HL-60 (cell line): Measurements from ENCODE around the gene SLC35A1.

ENCODE experiments used
- DNase-seq, 2 experiments: peaks; one replicate each; pipeline ENCODE4 v3.0.0-alpha.2; 2010 to 2020; ENCODE audit warnings: low read depth in 1 of 2, low spot score in 1 of 2
- H3K27ac ChIP-seq: fragments of 250-450 bp; sonication (Bioruptor Pico); replicated peaks from 2 replicates; pipeline ENCODE4 v1.5.1; 2020; ENCODE audit warnings: mild to moderate bottlenecking, moderate library complexity
- H3K27me3 ChIP-seq: fragments of 250-450 bp; sonication (Bioruptor Pico); 2 replicates; pipeline ENCODE4 v1.5.1; 2021; ENCODE audit warnings: mild to moderate bottlenecking, moderate library complexity; ENCODE audit not compliant: insufficient read depth, poor library complexity, severe bottlenecking
- H3K4me3 ChIP-seq: replicated peaks from 2 replicates; pipeline ENCODE4 v1.5.1; 2011; ENCODE audit warnings: mild to moderate bottlenecking, control low read depth, low read length; ENCODE audit not compliant: insufficient read depth
- CTCF ChIP-seq: IDR thresholded peaks from one replicate; pipeline ENCODE4 v1.5.1; 2011; ENCODE audit warnings: low read length, control low read depth, inconsistent platforms; ENCODE audit not compliant: insufficient read depth
- GABPA ChIP-seq: IDR thresholded peaks from 2 replicates; pipeline ENCODE4 v1.6.1; 2012; ENCODE audit warnings: low read depth
- POLR2AphosphoS5 ChIP-seq: IDR thresholded peaks from 2 replicates; pipeline ENCODE4 v1.6.1; 2012; ENCODE audit warnings: low read depth
- REST ChIP-seq: IDR thresholded peaks from 2 replicates; pipeline ENCODE4 v1.6.1; 2012; ENCODE audit warnings: low read depth; ENCODE audit not compliant: insufficient replicate concordance
- SPI1 ChIP-seq: IDR thresholded peaks from 2 replicates; pipeline ENCODE4 v1.6.1; 2012; ENCODE audit warnings: low read depth, mild to moderate bottlenecking, borderline replicate concordance

The SLC35A1 gene

GRCh38 chr6:87518453-87518852 is 45.7 kb downstream of the SLC35A1 start:
- TF ChIP-seq POLR2AphosphoS5 (no peak), CTCF (no peak), REST (no peak), GABPA (no peak), SPI1 (no peak)
- Histone ChIP-seq H3K27me3 (no peaks in the 10 kb centered on the region), H3K27ac (no peak overlapping the region), H3K4me3 (no peak overlapping the region)
- no peak for DNase-seq

GRCh38 chr6:87522686-87523085 is 49.9 kb downstream of the SLC35A1 start:
- H3K27ac ChIP-seq, result no peak overlapping the region
- no peak for TF ChIP-seq GABPA
- no peak overlapping the region for H3K4me3 ChIP-seq
- no peak for DNase-seq
- no peaks in the 10 kb centered on the region for H3K27me3 ChIP-seq

GRCh38 chr6:87529221-87529620 is 56.4 kb downstream of the SLC35A1 start:
- Histone ChIP-seq H3K27me3 (no peaks in the 10 kb centered on the region), H3K4me3 (no peak overlapping the region), H3K27ac (no peak overlapping the region)
- no peak for DNase-seq
- TF ChIP-seq SPI1 (no peak), POLR2AphosphoS5 (no peak), GABPA (no peak), REST (no peak), CTCF (no peak)

GRCh38 chr6:87534377-87535047 is 61.7 kb downstream of the SLC35A1 start:
- Histone ChIP-seq H3K27me3 (no peaks in the 10 kb centered on the region), H3K4me3 (no peak overlapping the region), H3K27ac (no peak overlapping the region)
- no peak for DNase-seq
- TF ChIP-seq POLR2AphosphoS5 (no peak), REST (no peak), GABPA (no peak)
